ENCODE results near the gene MEF2B. TPM values are rescaled to one million over a fixed set of nuclear protein-coding genes. Genes with fewer than 3 reads are reported as not detected.

MEF2B gene
- total and polyA plus RNA-seq, 10 donors = 2.2 to 15.5 (median 3.4) TPM

DNA sequence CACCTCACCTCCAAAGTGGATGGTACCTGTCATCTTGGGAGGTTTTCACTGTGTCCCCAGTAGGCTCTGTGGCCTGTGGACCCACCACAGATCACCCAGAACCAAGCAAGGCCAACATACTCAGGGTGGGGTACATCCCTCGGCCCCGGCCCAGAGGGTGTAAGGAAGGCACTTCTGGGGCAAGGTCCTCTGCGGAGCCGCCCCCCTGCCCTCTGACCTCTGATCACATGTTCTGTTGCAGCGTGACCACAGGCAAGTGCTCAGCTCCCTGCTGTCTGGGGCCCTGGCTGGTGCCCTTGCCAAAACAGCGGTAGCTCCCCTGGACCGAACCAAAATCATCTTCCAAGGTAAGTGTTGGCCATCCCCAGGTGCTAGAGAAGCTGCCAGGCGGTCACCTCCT lies 68.5 kb downstream of the MEF2B start:
- no peak for TF ChIP-seq POLR2AphosphoS5 (IDR thresholded peaks at IDR 0.05)
- TF ChIP-seq, protein P1, sequence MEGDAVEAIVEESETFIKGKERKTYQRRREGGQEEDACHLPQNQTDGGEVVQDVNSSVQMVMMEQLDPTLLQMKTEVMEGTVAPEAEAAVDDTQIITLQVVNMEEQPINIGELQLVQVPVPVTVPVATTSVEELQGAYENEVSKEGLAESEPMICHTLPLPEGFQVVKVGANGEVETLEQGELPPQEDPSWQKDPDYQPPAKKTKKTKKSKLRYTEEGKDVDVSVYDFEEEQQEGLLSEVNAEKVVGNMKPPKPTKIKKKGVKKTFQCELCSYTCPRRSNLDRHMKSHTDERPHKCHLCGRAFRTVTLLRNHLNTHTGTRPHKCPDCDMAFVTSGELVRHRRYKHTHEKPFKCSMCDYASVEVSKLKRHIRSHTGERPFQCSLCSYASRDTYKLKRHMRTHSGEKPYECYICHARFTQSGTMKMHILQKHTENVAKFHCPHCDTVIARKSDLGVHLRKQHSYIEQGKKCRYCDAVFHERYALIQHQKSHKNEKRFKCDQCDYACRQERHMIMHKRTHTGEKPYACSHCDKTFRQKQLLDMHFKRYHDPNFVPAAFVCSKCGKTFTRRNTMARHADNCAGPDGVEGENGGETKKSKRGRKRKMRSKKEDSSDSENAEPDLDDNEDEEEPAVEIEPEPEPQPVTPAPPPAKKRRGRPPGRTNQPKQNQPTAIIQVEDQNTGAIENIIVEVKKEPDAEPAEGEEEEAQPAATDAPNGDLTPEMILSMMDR (IDR thresholded peaks at IDR 0.05 in 8 of 11, conservative IDR thresholded peaks at IDR 0.05 in 3 of 11) = no peak
- no peak for TF ChIP-seq POLR2A (IDR thresholded peaks at IDR 0.05)
- DNase-seq = no peak
- Histone ChIP-seq H3K27ac (no peak overlapping the region), H3K4me1 (peaks cover 0 to 7% (median 0%) of the 10 kb centered on the region in 6 donors), H3K4me3 (no peak overlapping the region), H3K36me3 (peaks cover 0 to 79% (median 20%) of the 10 kb centered on the region in 6 donors), H3K9me3 (no peaks in the 10 kb centered on the region), H3K27me3 (replicated peaks in 1 of 7) (no peaks in the 10 kb centered on the region)
- intact Hi-C loops (cut with DNase I; ENCODE audit: low total_unique reads) = no loop called here
- 90 to 98% (median 94%) methylated on average over 3 to 8 of the region's 8 CpGs for WGBS, 5 donors

DNA sequence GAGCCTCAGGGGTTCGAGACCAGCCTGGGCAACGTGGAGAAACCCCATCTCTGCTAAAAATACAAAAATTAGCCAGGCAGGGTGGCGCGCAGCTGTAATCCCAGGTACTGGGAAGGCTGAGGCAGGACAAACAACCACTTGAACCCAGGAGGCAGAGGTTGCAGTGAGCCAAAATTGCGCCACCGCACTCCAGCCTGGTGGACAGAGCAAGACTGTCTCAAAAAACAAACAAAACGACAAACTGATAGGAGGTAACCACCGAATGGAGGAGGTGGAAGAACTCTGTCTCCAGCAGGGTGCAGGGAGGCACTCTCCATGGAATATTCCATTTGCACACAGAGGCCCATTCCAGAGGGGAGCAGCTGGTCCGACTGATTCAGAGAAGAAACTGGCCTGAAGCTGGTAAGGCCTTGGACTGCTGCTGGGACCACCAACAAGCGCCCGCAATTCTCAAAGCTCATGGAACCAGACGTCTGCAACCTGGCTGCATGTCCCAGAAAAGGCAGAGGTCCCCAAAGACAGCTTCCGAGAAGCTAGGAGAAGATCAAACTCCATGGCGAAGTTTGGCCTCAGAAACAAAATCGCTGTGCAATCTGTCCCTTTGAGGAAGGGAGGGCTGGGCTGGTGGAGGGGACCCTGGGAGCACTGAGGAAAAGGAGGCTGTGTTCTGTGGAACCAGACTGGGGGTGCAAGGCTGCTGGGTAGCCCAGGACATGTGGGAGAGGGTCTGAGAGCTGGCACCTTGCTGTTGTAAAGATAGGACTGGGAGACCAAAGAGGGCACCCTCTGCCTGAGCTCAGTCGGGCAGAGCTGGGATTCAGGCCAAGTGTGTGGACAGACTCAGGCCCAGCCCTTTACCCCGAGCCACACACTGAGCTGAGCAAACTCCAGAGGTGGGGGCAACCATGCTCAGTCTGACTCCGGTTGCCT lies 71.1 kb downstream of the MEF2B start:
- WGBS, 5 donors = 88 to 92% (median 90%) methylated on average over 18 of the region's 18 CpGs
- Histone ChIP-seq H3K4me1 (no peaks in the 10 kb centered on the region), H3K4me3 (no peak overlapping the region), H3K9me3 (no peaks in the 10 kb centered on the region), H3K36me3 (peaks cover 0 to 87% (median 20%) of the 10 kb centered on the region in 6 donors), H3K27ac (no peak overlapping the region), H3K27me3 (replicated peaks in 1 of 7) (no peaks in the 10 kb centered on the region)
- DNase-seq = no peak
- no peak for TF ChIP-seq POLR2A (IDR thresholded peaks at IDR 0.05)
- TF ChIP-seq POLR2AphosphoS5 (IDR thresholded peaks at IDR 0.05) = no peak
- TF ChIP-seq, protein P1 (IDR thresholded peaks at IDR 0.05 in 8 of 11, conservative IDR thresholded peaks at IDR 0.05 in 3 of 11) = no peak
- intact Hi-C loops (cut with DNase I; ENCODE audit: low total_unique reads) = no loop called here

- intact Hi-C loops (cut with DNase I; ENCODE audit: low total_unique reads) = no loop called here
- WGBS, 5 donors = 91 to 96% (median 92%) methylated on average over 9 of the region's 9 CpGs
- Histone ChIP-seq H3K27ac (no peak overlapping the region), H3K27me3 (replicated peaks in 1 of 7) (no peaks in the 10 kb centered on the region), H3K4me3 (no peak overlapping the region), H3K9me3 (no peaks in the 10 kb centered on the region), H3K36me3 (peaks cover 0 to 87% (median 20%) of the 10 kb centered on the region in 6 donors), H3K4me1 (no peaks in the 10 kb centered on the region)
- DNase-seq = no peak
- TF ChIP-seq POLR2A (IDR thresholded peaks at IDR 0.05) (no peak), POLR2AphosphoS5 (IDR thresholded peaks at IDR 0.05) (no peak)
- TF ChIP-seq, protein P1 (IDR thresholded peaks at IDR 0.05 in 8 of 11, conservative IDR thresholded peaks at IDR 0.05 in 3 of 11) = no peak
Observed at GRCh38 chr19:19098084-19098702, 71.9 kb downstream of the MEF2B start.

Data from spleen (tissue), 11 donors.